K562 (cell line): ENCODE measurements around the gene SLC8A1. TPM values are rescaled to one million over a fixed set of nuclear protein-coding genes. Genes with fewer than 3 reads are reported as not detected.

ENCODE experiments used
- ATAC-seq: fragments of 200-7000 bp; cut with Tn5 transposase; 3 replicates; pipeline ENCODE4 v1.9.1; 2020; ENCODE audit warnings: moderate library complexity
- BruUV-seq: library from RNA; stranded (reverse); fragments of 400-500 nt; replicated peaks from 2 replicates; lab custom pipeline; 2021; lab: Mats Ljungman, UMichigan
- CTCF ChIA-PET: fragments of 300-600 bp; formaldehyde crosslinking; extraction: SDS; loops from one replicate; lab custom pipeline; 2021; ENCODE audit warnings: low intra/inter-chr PET ratio; lab: Yijun Ruan, JAX
- POLR2A ChIA-PET: fragments of 300-600, 350-650 bp; sonication (Branson Sonifier 250); formaldehyde crosslinking; extraction: SDS; loops from one replicate; lab custom pipeline; 2021; ENCODE audit warnings: antibody characterized with exemption, inconsistent platforms; lab: Yijun Ruan, JAX
- DNase-seq, 4 experiments: peaks; one replicate each; pipeline versions ENCODE4 v3.0.0 to v3.0.0-alpha.2; 2011 to 2018; ENCODE audit warnings: low spot score in 3 of 4, mixed read lengths in 3 of 4; ENCODE audit errors: extremely low read depth in 1 of 4
- FAIRE-seq: peaks from 2 replicates; lab custom pipeline; 2011; peaks lifted over from hg19 to GRCh38; lab: Jason Lieb, UNC
- H2AFZ ChIP-seq: 2 replicates; pipeline ENCODE4 v1.6.0; 2011; ENCODE audit warnings: low read depth, low read length, control low read depth, inconsistent platforms
- H3K27ac ChIP-seq: fragments of 200-600 bp; 3 replicates; pipeline ENCODE4 v1.8.0; 2011; ENCODE audit warnings: low read depth, mild to moderate bottlenecking, control low read depth, inconsistent platforms, low read length, moderate library complexity, mixed read lengths; ENCODE audit errors: extremely low read depth
- H3K27me3 ChIP-seq, 2 experiments: fragments of 300-600 bp in 1 of 2; 2 replicates in 1 of 2; 3 replicates in 1 of 2; pipeline versions ENCODE4 v1.6.0 to v1.8.0; 2011; ENCODE audit warnings: inconsistent platforms in 2 of 2, low read length in 2 of 2, mild to moderate bottlenecking in 1 of 2, mixed read lengths in 1 of 2, moderate library complexity in 1 of 2; ENCODE audit not compliant: control insufficient read depth in 2 of 2, insufficient read depth in 2 of 2
- H3K36me3 ChIP-seq: fragments of 300-600 bp; 3 replicates; pipeline ENCODE4 v1.8.0; 2011; ENCODE audit warnings: mild to moderate bottlenecking, low read length, inconsistent platforms; ENCODE audit not compliant: control insufficient read depth, insufficient read depth
- H3K4me1 ChIP-seq, 2 experiments: fragments of 200-600 bp in 1 of 2; replicated peaks in 1 of 2; 2 replicates in 1 of 2; 3 replicates in 1 of 2; pipeline versions ENCODE4 v1.5.1 to v1.8.0; 2011; ENCODE audit warnings: inconsistent platforms in 2 of 2, low read length in 2 of 2, mild to moderate bottlenecking in 1 of 2, mixed read lengths in 1 of 2, moderate library complexity in 1 of 2; ENCODE audit not compliant: control insufficient read depth in 2 of 2, insufficient read depth in 2 of 2
- H3K4me2 ChIP-seq: 2 replicates; pipeline ENCODE4 v1.6.1; 2011; ENCODE audit warnings: low read length, control low read depth, inconsistent platforms, mixed read lengths; ENCODE audit not compliant: insufficient read depth
- H3K4me3 ChIP-seq: fragments of 200-600 bp; sonication (generic), shearing (Covaris generic); 2 replicates; pipeline ENCODE4 v1.5.1; 2016; ENCODE audit warnings: control low read depth, inconsistent platforms
- H3K79me2 ChIP-seq: fragments of 200-600 bp; 3 replicates; pipeline ENCODE4 v1.8.0; 2011; ENCODE audit warnings: low read length, inconsistent platforms; ENCODE audit not compliant: control insufficient read depth, insufficient read depth
- H3K9ac ChIP-seq, 2 experiments: 2 replicates each; pipeline versions ENCODE4 v1.6.0 to v1.6.1; 2011; ENCODE audit warnings: low read depth in 2 of 2, low read length in 2 of 2, control low read depth in 1 of 2, inconsistent platforms in 1 of 2, mild to moderate bottlenecking in 1 of 2, mixed read lengths in 1 of 2; ENCODE audit not compliant: insufficient read depth in 1 of 2
- H3K9me1 ChIP-seq: one replicate; pipeline ENCODE4 v1.6.0; 2011; ENCODE audit warnings: inconsistent platforms, mild to moderate bottlenecking, low read length, moderate library complexity; ENCODE audit not compliant: control insufficient read depth, insufficient read depth
- H3K9me3 ChIP-seq: replicated peaks from 2 replicates; pipeline ENCODE4 v1.5.1; 2011; ENCODE audit warnings: low read depth, low read length, inconsistent platforms; ENCODE audit not compliant: control insufficient read depth, insufficient read depth
- H4K20me1 ChIP-seq: replicated peaks from 2 replicates; pipeline ENCODE4 v1.6.1; 2011; ENCODE audit warnings: low read length, inconsistent platforms, mixed read lengths; ENCODE audit not compliant: control insufficient read depth, insufficient read depth
- MAZ ChIP-seq, 2 experiments: fragments of 450-650 bp in 1 of 2; sonication (generic) in 1 of 2; formaldehyde crosslinking; IDR thresholded peaks in 1 of 2; conservative IDR thresholded peaks in 1 of 2; 2 replicates each; pipeline versions ENCODE4 v1.4.0 to v1.5.0; 2020; ENCODE audit warnings: mild to moderate bottlenecking in 1 of 2, missing genetic modification reagents in 1 of 2
- MTA2 ChIP-seq: fragments of 450-650 bp; IDR thresholded peaks from 2 replicates; pipeline ENCODE4 v1.6.1; 2016; ENCODE audit warnings: low read depth
- OTX1 ChIP-seq: fragments of 450-650 bp; formaldehyde crosslinking; IDR thresholded peaks from 2 replicates; pipeline ENCODE4 v1.4.0; 2022; ENCODE audit warnings: mild to moderate bottlenecking
- PPARD ChIP-seq: fragments of 250-450 bp; sonication (Bioruptor Pico); IDR thresholded peaks from 2 replicates; pipeline ENCODE4 v1.8.0; 2022; ENCODE audit warnings: inconsistent platforms, mild to moderate bottlenecking, moderate library complexity
- RBM25 ChIP-seq: fragments of 200-400 bp; formaldehyde crosslinking; IDR thresholded peaks from 2 replicates; pipeline ENCODE4 v1.6.1; 2018; ENCODE audit warnings: low read length, low read depth, moderate library complexity; ENCODE audit not compliant: severe bottlenecking
- TEAD4 ChIP-seq, 2 experiments: sonication (generic) in 1 of 2; formaldehyde crosslinking in 1 of 2; IDR thresholded peaks; 2 replicates each; pipeline versions ENCODE4 v1.6.1 to v1.8.0; 2012 to 2022; ENCODE audit warnings: borderline replicate concordance in 1 of 2, inconsistent platforms in 1 of 2, low read length in 1 of 2, mild to moderate bottlenecking in 1 of 2, missing genetic modification reagents in 1 of 2
- TRIM24 ChIP-seq, 2 experiments: fragments of 450-650 bp; IDR thresholded peaks; 2 replicates each; pipeline ENCODE4 v1.6.1; 2016
- USF1 ChIP-seq: sonication (generic); formaldehyde crosslinking; IDR thresholded peaks from 2 replicates; pipeline ENCODE4 v1.9.0; 2022; ENCODE audit warnings: mild to moderate bottlenecking, missing genetic modification reagents
- ZFP1 ChIP-seq: fragments of 450-650 bp; formaldehyde crosslinking; IDR thresholded peaks from 2 replicates; pipeline ENCODE4 v1.4.0; 2020; ENCODE audit warnings: mild to moderate bottlenecking, mixed read lengths
- ZNF785 ChIP-seq: fragments of 250-450 bp; sonication (Bioruptor Pico); IDR thresholded peaks from 2 replicates; pipeline ENCODE4 v1.4.0; 2020; ENCODE audit warnings: mild to moderate bottlenecking
- WGBS: fragments of 100-300 bp; shearing (Covaris generic); methylation state at CpG from one replicate; pipeline ENCODE4 v1.1.6; 2016; ENCODE audit warnings: low coverage, mixed read lengths; ENCODE audit not compliant: insufficient coverage; ENCODE audit errors: missing lambda C conversion rate; 5-methylcytosine and 5-hydroxymethylcytosine counted together
- in situ Hi-C: fragments of 300-500 bp; cut with MboI; formaldehyde crosslinking; loops from 4 replicates; pipeline ENCODE4 v1.15.0; 2018; ENCODE audit warnings: inconsistent platforms, mixed read lengths
- intact Hi-C: fragments of 100-400 bp; cut with micrococcal nuclease; formaldehyde crosslinking; loops from 2 replicates; pipeline ENCODE4 v1.14.2; 2022
- polyA plus RNA-seq, 8 experiments: library from polyadenylated mRNA; depleted of rRNA in 4 of 8; stranded (reverse) in 5 of 8; unstranded in 3 of 8; fragments of >200 nt; fragmentation: Nextera tagmentation in 2 of 8; fragmentation: Illumina TruSeq in 1 of 8; extraction: Ambion mirVana in 2 of 8; extraction: Trizol in 1 of 8; gene quantifications; 2 replicates each; pipeline versions ENCODE4 v1.2.1 to v1.2.3, GENCODE V29; 2011 to 2014; ENCODE audit warnings: inconsistent platforms in 1 of 8, missing spikeins in 1 of 8
- total RNA-seq, 7 experiments: library from RNA; depleted of rRNA in 6 of 7; stranded (reverse); fragments of >200 nt in 6 of 7; fragmentation: Illumina TruSeq in 2 of 7; extraction: Trizol in 2 of 7; gene quantifications; 2 replicates each; pipeline versions ENCODE4 v1.2.1 to v1.2.3, GENCODE V29; 2011 to 2021; ENCODE audit warnings: low replicate concordance in 1 of 7

SLC8A1 gene
- total and polyA plus RNA-seq, 9 of the 15 experiments (the other 6 are each of a cell fraction or from before 2014, with no cell fraction given), result not detected

GRCh38 chr2:40120026-40120425 is 331.9 kb downstream of the SLC8A1 start:
- H3K4me3 ChIP-seq, result no peak overlapping the region
- ATAC-seq (no peak), FAIRE-seq (no peak), DNase-seq (no peak)
- H3K79me2 ChIP-seq, result no peaks in the 10 kb centered on the region
- intact Hi-C loops (no loop called here), in situ Hi-C loops (no loop called here)
- no peaks in the 10 kb centered on the region for H3K4me1 ChIP-seq
- ChIA-PET POLR2A (no interaction called here), CTCF (no interaction called here)
- H3K9me3 ChIP-seq, result no peaks in the 10 kb centered on the region
- no peaks in the 10 kb centered on the region for H4K20me1 ChIP-seq
- H3K4me2 ChIP-seq, result no peak overlapping the region
- H3K36me3 ChIP-seq, result no peaks in the 10 kb centered on the region
- no TSS peak for BruUV-seq
- no peak overlapping the region for H3K27ac ChIP-seq
- H3K27me3 ChIP-seq, result no peaks in the 10 kb centered on the region
- no peaks in the 10 kb centered on the region for H3K9me1 ChIP-seq
- WGBS, result 6% methylated on average over 3 of the region's 3 CpGs
- TF ChIP-seq PPARD (CRISPR knock-in tag), result no peak
- no peak for TF ChIP-seq ZFP1 (CRISPR knock-in tag)
- TF ChIP-seq ZNF785 (CRISPR knock-in tag), result no peak
- TF ChIP-seq TRIM24 (IDR thresholded peaks at IDR 0.05), result no peak
- no peak for TF ChIP-seq RBM25
- TF ChIP-seq MTA2, result no peak
- no peak for TF ChIP-seq OTX1 (CRISPR knock-in tag)
- TF ChIP-seq USF1, result no peak
- TF ChIP-seq TEAD4 (IDR thresholded peaks at IDR 0.05; ENCODE audit: low read length), result no peak
- TF ChIP-seq TEAD4 (CRISPR knock-in tag; IDR thresholded peaks at IDR 0.05; ENCODE audit: borderline replicate concordance), result no peak
- TF ChIP-seq MAZ (CRISPR knock-in tag; conservative IDR thresholded peaks at IDR 0.05 in 1 of 2, IDR thresholded peaks at IDR 0.05 in 1 of 2), result no peak
- H3K9ac ChIP-seq, result no peak overlapping the region
- H2AFZ ChIP-seq, result no peak overlapping the region
